RWPE1 (cell line): Measurements from ENCODE around the gene SPATA46.

ENCODE experiments used
- CTCF ChIA-PET: fragments of 350-600 bp; sonication (Branson Sonifier 250); formaldehyde crosslinking; extraction: SDS; loops from one replicate; lab custom pipeline; 2021; lab: Yijun Ruan, JAX
- POLR2A ChIA-PET: fragments of 400-600 bp; formaldehyde crosslinking; extraction: SDS; loops from one replicate; lab custom pipeline; 2020; ENCODE audit warnings: antibody characterized with exemption; ENCODE audit not compliant: low non-redundant PET; lab: Yijun Ruan, JAX
- DNase-seq: peaks from one replicate; pipeline ENCODE4 v3.0.0; 2012; ENCODE audit warnings: low spot score
- H3K27ac ChIP-seq: fragments of 450-650 bp; 2 replicates; pipeline ENCODE4 v1.5.1; 2017
- TF ChIP-seq, protein P1 (sequence below): fragments of 450-650 bp; conservative IDR thresholded peaks from 2 replicates; pipeline ENCODE4 v1.5.1; 2017; ENCODE audit warnings: low read depth, mild to moderate bottlenecking

The SPATA46 gene

DNA sequence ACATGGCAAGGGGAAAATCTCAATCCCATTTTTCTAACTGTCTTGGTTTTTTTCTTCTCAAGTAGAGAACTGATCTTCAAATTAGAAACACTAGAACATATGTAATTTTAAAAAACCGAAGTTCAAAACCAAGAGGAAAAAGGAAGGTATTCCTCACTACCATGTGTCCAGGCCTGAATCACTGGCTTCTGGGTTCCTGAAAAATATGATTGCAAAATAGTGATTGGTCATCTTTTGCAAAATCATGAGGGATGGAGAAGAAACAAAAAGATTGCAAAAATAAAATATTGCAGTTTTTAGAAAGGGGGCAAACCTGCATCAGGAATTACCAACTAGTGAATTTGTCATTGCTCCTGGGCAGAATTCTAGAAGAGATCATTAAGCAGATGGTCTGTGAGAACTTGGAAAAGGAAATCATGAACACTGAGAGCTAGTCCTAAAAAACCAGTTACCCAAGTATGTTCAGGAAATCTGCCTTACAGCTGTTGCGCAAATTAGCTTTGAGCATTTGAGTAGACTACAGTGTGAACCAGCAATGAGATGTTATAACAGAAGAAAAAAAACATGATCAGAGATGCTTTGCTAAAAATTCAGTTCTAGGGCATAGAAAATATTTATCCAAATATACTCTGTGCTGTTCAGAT lies 49.4 kb downstream of the SPATA46 start:
- ChIA-PET CTCF (interaction anchor here (0.7 kb wide), 1 partner anchor 22 kb away, joined by 3 read pairs; no protein-coding TSS in a partner anchor), POLR2A (no interaction called here)
- no peak overlapping the region for H3K27ac ChIP-seq
- TF ChIP-seq, protein P1, sequence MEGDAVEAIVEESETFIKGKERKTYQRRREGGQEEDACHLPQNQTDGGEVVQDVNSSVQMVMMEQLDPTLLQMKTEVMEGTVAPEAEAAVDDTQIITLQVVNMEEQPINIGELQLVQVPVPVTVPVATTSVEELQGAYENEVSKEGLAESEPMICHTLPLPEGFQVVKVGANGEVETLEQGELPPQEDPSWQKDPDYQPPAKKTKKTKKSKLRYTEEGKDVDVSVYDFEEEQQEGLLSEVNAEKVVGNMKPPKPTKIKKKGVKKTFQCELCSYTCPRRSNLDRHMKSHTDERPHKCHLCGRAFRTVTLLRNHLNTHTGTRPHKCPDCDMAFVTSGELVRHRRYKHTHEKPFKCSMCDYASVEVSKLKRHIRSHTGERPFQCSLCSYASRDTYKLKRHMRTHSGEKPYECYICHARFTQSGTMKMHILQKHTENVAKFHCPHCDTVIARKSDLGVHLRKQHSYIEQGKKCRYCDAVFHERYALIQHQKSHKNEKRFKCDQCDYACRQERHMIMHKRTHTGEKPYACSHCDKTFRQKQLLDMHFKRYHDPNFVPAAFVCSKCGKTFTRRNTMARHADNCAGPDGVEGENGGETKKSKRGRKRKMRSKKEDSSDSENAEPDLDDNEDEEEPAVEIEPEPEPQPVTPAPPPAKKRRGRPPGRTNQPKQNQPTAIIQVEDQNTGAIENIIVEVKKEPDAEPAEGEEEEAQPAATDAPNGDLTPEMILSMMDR, result no peak
- DNase-seq, result peak; percentile 19

DNA sequence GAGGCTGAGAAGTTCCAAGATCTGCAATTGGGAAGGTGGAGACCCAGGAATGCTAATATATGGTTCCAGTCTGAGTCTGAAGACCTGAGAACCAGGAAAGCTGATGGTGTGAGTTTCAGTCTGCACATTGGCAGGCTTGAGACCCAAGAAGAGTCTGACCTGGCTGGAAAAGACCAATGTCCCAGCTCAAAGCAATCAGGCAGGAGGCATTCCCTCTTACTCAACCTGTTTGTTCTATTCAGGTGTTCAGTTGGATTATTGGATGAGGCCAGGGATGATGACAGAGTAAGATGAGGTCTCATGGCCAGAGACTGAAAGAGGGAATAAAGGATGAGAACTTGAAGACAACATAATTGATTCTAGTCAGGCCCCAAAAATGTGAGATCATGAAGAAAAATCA lies 50.1 kb downstream of the SPATA46 start:
- POLR2A ChIA-PET, result no interaction called here
- CTCF ChIA-PET, result no interaction called here
- H3K27ac ChIP-seq, result no peak overlapping the region
- DNase-seq, result no peak
- TF ChIP-seq, protein P1, result no peak

DNA sequence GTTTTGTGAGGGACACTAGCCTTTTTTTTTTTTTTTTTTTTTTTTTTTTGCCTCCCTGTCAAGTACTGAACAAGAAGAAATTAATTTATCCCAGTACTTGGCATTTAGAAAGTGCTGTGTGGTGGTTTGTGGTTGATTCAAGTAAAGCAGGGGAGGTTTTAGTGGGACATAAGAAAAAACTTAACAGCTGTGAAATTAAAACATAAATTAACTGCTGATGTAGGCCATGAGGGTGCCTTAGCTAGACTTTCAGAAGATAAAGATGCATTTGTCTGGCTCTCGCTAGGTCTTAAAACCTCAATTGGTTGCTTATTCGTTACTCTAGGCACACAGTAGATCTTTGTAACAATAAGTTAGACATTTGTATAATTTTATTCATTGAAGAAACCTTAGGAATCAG lies 52.3 kb downstream of the SPATA46 start:
- ChIA-PET POLR2A (no interaction called here), CTCF (no interaction called here)
- no peak for DNase-seq
- TF ChIP-seq, protein P1, result no peak
- no peak overlapping the region for H3K27ac ChIP-seq
